ENCODE measurements around the gene ULK4. TPM values are rescaled to one million over a fixed set of nuclear protein-coding genes. Genes with fewer than 3 reads are reported as not detected.
"Not testable (repeated sequence)": the region's sequence is repeated elsewhere in the genome, so short reads cannot be mapped to it uniquely, and the experiment has no call there.

Gene ULK4
- total RNA-seq, 2 experiments from 2014 or later = 21.0 to 21.6 TPM

GRCh38 chr3:41681479-41681878, 280.4 kb downstream of the ULK4 start:
- CTCF ChIA-PET = no interaction called here
- Mint-ChIP-seq H3K4me3 (no peak overlapping the region), H3K9me3 (peaks cover 2% of the 10 kb centered on the region), H3K27me3 (no peaks in the 10 kb centered on the region), H3K4me1 (no peaks in the 10 kb centered on the region), H3K27ac (no peak overlapping the region), H3K36me3 (ENCODE audit: low read depth) (peaks cover 2% of the 10 kb centered on the region)
- POLR2A ChIA-PET = no interaction called here
- no peak for DNase-seq

GRCh38 chr3:41679374-41679773, 282.5 kb downstream of the ULK4 start:
- no peak for DNase-seq
- ChIA-PET POLR2A (no interaction called here), CTCF (no interaction called here)
- H3K27ac Mint-ChIP-seq = no peak overlapping the region
- H3K4me1 Mint-ChIP-seq = no peaks in the 10 kb centered on the region
- no peak overlapping the region for H3K4me3 Mint-ChIP-seq
- H3K36me3 Mint-ChIP-seq (ENCODE audit: low read depth) = peaks cover 2% of the 10 kb centered on the region
- H3K9me3 Mint-ChIP-seq = no peaks in the 10 kb centered on the region
- no peaks in the 10 kb centered on the region for H3K27me3 Mint-ChIP-seq

GRCh38 chr3:41675102-41675501, 286.8 kb downstream of the ULK4 start:
- CTCF ChIA-PET; H3K9me3 Mint-ChIP-seq; H3K27ac Mint-ChIP-seq; DNase-seq; H3K4me3 Mint-ChIP-seq; H3K27me3 Mint-ChIP-seq; POLR2A ChIA-PET; H3K4me1 Mint-ChIP-seq; H3K36me3 Mint-ChIP-seq (ENCODE audit: low read depth): not testable (repeated sequence)

- Mint-ChIP-seq H3K4me1 (no peaks in the 10 kb centered on the region), H3K36me3 (ENCODE audit: low read depth) (no peaks in the 10 kb centered on the region), H3K9me3 (peaks cover 3% of the 10 kb centered on the region), H3K4me3 (no peak overlapping the region), H3K27me3 (no peaks in the 10 kb centered on the region), H3K27ac (no peak overlapping the region)
- POLR2A ChIA-PET = no interaction called here
- DNase-seq = no peak
- CTCF ChIA-PET = no interaction called here
Measured at GRCh38 chr3:41674449-41674848, 287.5 kb downstream of the ULK4 start.

- DNase-seq = no peak
- Mint-ChIP-seq H3K9me3 (peaks cover 3% of the 10 kb centered on the region), H3K4me1 (no peaks in the 10 kb centered on the region), H3K27me3 (no peaks in the 10 kb centered on the region), H3K4me3 (no peak overlapping the region), H3K36me3 (ENCODE audit: low read depth) (no peaks in the 10 kb centered on the region), H3K27ac (no peak overlapping the region)
- ChIA-PET POLR2A (no interaction called here), CTCF (interaction anchor here (0.5 kb wide), 1 partner anchor 1960 kb away, joined by 3 read pairs; no protein-coding TSS in a partner anchor)
Measured at GRCh38 chr3:41673650-41674049, 288.3 kb downstream of the ULK4 start.

GRCh38 chr3:41668379-41668778, 293.5 kb downstream of the ULK4 start:
- CTCF ChIA-PET = no interaction called here

GRCh38 chr3:41662288-41662687, 299.6 kb downstream of the ULK4 start:
- Mint-ChIP-seq H3K9me3 (peaks cover 17% of the 10 kb centered on the region), H3K36me3 (ENCODE audit: low read depth) (peaks cover 1% of the 10 kb centered on the region), H3K4me1 (no peaks in the 10 kb centered on the region), H3K4me3 (no peak overlapping the region), H3K27me3 (no peaks in the 10 kb centered on the region), H3K27ac (no peak overlapping the region)
- ChIA-PET CTCF (no interaction called here), POLR2A (no interaction called here)
- no peak for DNase-seq

More at GRCh38 chr3:41668379-41668778, 293.5 kb downstream of the ULK4 start:
- DNase-seq = no peak
- POLR2A ChIA-PET = no interaction called here
- peaks cover 20% of the 10 kb centered on the region for H3K9me3 Mint-ChIP-seq
- peaks cover 1% of the 10 kb centered on the region for H3K36me3 Mint-ChIP-seq (ENCODE audit: low read depth)
- H3K27ac Mint-ChIP-seq = no peak overlapping the region
- H3K4me3 Mint-ChIP-seq = no peak overlapping the region
- no peaks in the 10 kb centered on the region for H3K27me3 Mint-ChIP-seq
- H3K4me1 Mint-ChIP-seq = no peaks in the 10 kb centered on the region

- POLR2A ChIA-PET = no interaction called here
Measured at GRCh38 chr3:41661796-41662195, 300.1 kb downstream of the ULK4 start.

GRCh38 chr3:41660510-41660909, 301.4 kb downstream of the ULK4 start:
- DNase-seq = no peak
- no peak overlapping the region for H3K4me3 Mint-ChIP-seq
- CTCF ChIA-PET = no interaction called here
- POLR2A ChIA-PET = no interaction called here
- no peaks in the 10 kb centered on the region for H3K27me3 Mint-ChIP-seq
- H3K36me3 Mint-ChIP-seq (ENCODE audit: low read depth) = peaks cover 1% of the 10 kb centered on the region
- H3K9me3 Mint-ChIP-seq = peaks cover 9% of the 10 kb centered on the region
- no peak overlapping the region for H3K27ac Mint-ChIP-seq
- H3K4me1 Mint-ChIP-seq = no peaks in the 10 kb centered on the region

More at GRCh38 chr3:41661796-41662195, 300.1 kb downstream of the ULK4 start:
- Mint-ChIP-seq H3K9me3 (peaks cover 17% of the 10 kb centered on the region), H3K36me3 (ENCODE audit: low read depth) (peaks cover 1% of the 10 kb centered on the region), H3K27me3 (no peaks in the 10 kb centered on the region), H3K27ac (no peak overlapping the region), H3K4me1 (no peaks in the 10 kb centered on the region), H3K4me3 (no peak overlapping the region)
- CTCF ChIA-PET = no interaction called here
- DNase-seq = no peak

- Mint-ChIP-seq H3K27me3 (no peaks in the 10 kb centered on the region), H3K4me1 (no peaks in the 10 kb centered on the region), H3K4me3 (no peak overlapping the region), H3K9me3 (peaks cover 4% of the 10 kb centered on the region), H3K27ac (no peak overlapping the region), H3K36me3 (ENCODE audit: low read depth) (peaks cover under 1% of the 10 kb centered on the region)
- ChIA-PET POLR2A (no interaction called here), CTCF (no interaction called here)
- no peak for DNase-seq
Measured at GRCh38 chr3:41653571-41654239, 308.2 kb downstream of the ULK4 start.

GRCh38 chr3:41652931-41653330, 309.0 kb downstream of the ULK4 start:
- Mint-ChIP-seq H3K4me3 (no peak overlapping the region), H3K27me3 (no peaks in the 10 kb centered on the region), H3K9me3 (peaks cover 7% of the 10 kb centered on the region), H3K27ac (no peak overlapping the region), H3K4me1 (no peaks in the 10 kb centered on the region), H3K36me3 (ENCODE audit: low read depth) (peaks cover 4% of the 10 kb centered on the region)
- CTCF ChIA-PET = no interaction called here
- DNase-seq = no peak
- POLR2A ChIA-PET = no interaction called here

GRCh38 chr3:41652506-41652905, 309.4 kb downstream of the ULK4 start:
- H3K27me3 Mint-ChIP-seq = no peaks in the 10 kb centered on the region
- H3K27ac Mint-ChIP-seq = no peak overlapping the region
- H3K4me1 Mint-ChIP-seq = no peaks in the 10 kb centered on the region
- H3K9me3 Mint-ChIP-seq = peaks cover 7% of the 10 kb centered on the region
- peaks cover 4% of the 10 kb centered on the region for H3K36me3 Mint-ChIP-seq (ENCODE audit: low read depth)
- POLR2A ChIA-PET = no interaction called here
- H3K4me3 Mint-ChIP-seq = no peak overlapping the region
- CTCF ChIA-PET = no interaction called here
- DNase-seq = no peak

- CTCF ChIA-PET = interaction anchor here (0.6 kb wide), 1 partner anchor 179 kb away, joined by 3 read pairs; no protein-coding TSS in a partner anchor
- POLR2A ChIA-PET = no interaction called here
- H3K4me1 Mint-ChIP-seq = no peaks in the 10 kb centered on the region
- H3K36me3 Mint-ChIP-seq (ENCODE audit: low read depth) = peaks cover 4% of the 10 kb centered on the region
- no peaks in the 10 kb centered on the region for H3K27me3 Mint-ChIP-seq
- no peak overlapping the region for H3K4me3 Mint-ChIP-seq
- no peak for DNase-seq
- H3K9me3 Mint-ChIP-seq = peaks cover 7% of the 10 kb centered on the region
- H3K27ac Mint-ChIP-seq = no peak overlapping the region
Measured at GRCh38 chr3:41651718-41652117, 310.2 kb downstream of the ULK4 start.

GRCh38 chr3:41650406-41650805, 311.5 kb downstream of the ULK4 start:
- H3K9me3 Mint-ChIP-seq = peaks cover 7% of the 10 kb centered on the region
- no peaks in the 10 kb centered on the region for H3K27me3 Mint-ChIP-seq
- CTCF ChIA-PET = interaction anchor here (0.6 kb wide), 1 partner anchor 147 kb away, joined by 4 read pairs; no protein-coding TSS in a partner anchor
- no peak for DNase-seq
- H3K4me3 Mint-ChIP-seq = no peak overlapping the region
- peaks cover 4% of the 10 kb centered on the region for H3K36me3 Mint-ChIP-seq (ENCODE audit: low read depth)
- POLR2A ChIA-PET = no interaction called here
- no peaks in the 10 kb centered on the region for H3K4me1 Mint-ChIP-seq
- no peak overlapping the region for H3K27ac Mint-ChIP-seq
